Neural progenitor cell (in vitro differentiated cells): ENCODE measurements around the gene EMP2. TPM values are rescaled to one million over a fixed set of nuclear protein-coding genes. Genes with fewer than 3 reads are reported as not detected.

Experiments
- DNase-seq: peaks from one replicate; pipeline ENCODE4 v3.0.0-alpha.2; 2016; ENCODE audit warnings: low spot score
- H2AFZ ChIP-seq: fragments of 200-600 bp; sonication (generic); replicated peaks from 2 replicates; pipeline ENCODE4 v1.6.1; 2016; ENCODE audit warnings: antibody characterized with exemption
- H3F3A ChIP-seq: fragments of 200-600 bp; sonication (generic); 2 replicates; pipeline ENCODE4 v1.6.1; 2016; ENCODE audit warnings: antibody characterized with exemption, low read depth
- H3K27ac ChIP-seq: fragments of 200-600 bp; sonication (generic); 2 replicates; pipeline ENCODE4 v1.5.1; 2016; ENCODE audit warnings: mild to moderate bottlenecking
- H3K27me3 ChIP-seq: fragments of 200-600 bp; sonication (generic); 2 replicates; pipeline ENCODE4 v1.6.1; 2016; ENCODE audit warnings: mild to moderate bottlenecking, moderate library complexity
- H3K36me3 ChIP-seq: fragments of 200-600 bp; sonication (generic); 2 replicates; pipeline ENCODE4 v1.5.1; 2016
- H3K4me1 ChIP-seq: fragments of 200-600 bp; sonication (generic); 2 replicates; pipeline ENCODE4 v1.6.1; 2016; ENCODE audit warnings: mixed run types
- H3K4me2 ChIP-seq: fragments of 200-600 bp; sonication (generic); 2 replicates; pipeline ENCODE4 v1.6.1; 2016
- H3K4me3 ChIP-seq: fragments of 200-600 bp; sonication (generic); 2 replicates; pipeline ENCODE4 v1.5.1; 2016
- H3K79me2 ChIP-seq: fragments of 200-600 bp; sonication (generic); 2 replicates; pipeline ENCODE4 v1.6.1; 2016; ENCODE audit warnings: low read depth
- H3K9ac ChIP-seq: fragments of 200-600 bp; sonication (generic); 2 replicates; pipeline ENCODE4 v1.6.1; 2016
- H3K9me3 ChIP-seq: fragments of 200-600 bp; sonication (generic); 2 replicates; pipeline ENCODE4 v1.5.1; 2016; ENCODE audit warnings: low read depth
- H4K20me1 ChIP-seq: fragments of 200-600 bp; sonication (generic); 2 replicates; pipeline ENCODE4 v1.6.1; 2016; ENCODE audit warnings: low read depth
- H3K27ac Mint-ChIP-seq: 3 replicates; pipeline ENCODE4 v1.8.0; 2021; ENCODE audit warnings: mixed read lengths
- H3K27me3 Mint-ChIP-seq: 2 replicates; pipeline ENCODE4 v1.8.0; 2022; ENCODE audit warnings: low read depth, mild to moderate bottlenecking, inconsistent platforms, moderate library complexity, mixed read lengths; ENCODE audit not compliant: insufficient read depth
- H3K36me3 Mint-ChIP-seq: 3 replicates; pipeline ENCODE4 v1.8.0; 2021; ENCODE audit warnings: mixed read lengths
- H3K4me1 Mint-ChIP-seq: 3 replicates; pipeline ENCODE4 v1.8.0; 2021; ENCODE audit warnings: mixed read lengths
- H3K4me3 Mint-ChIP-seq: 3 replicates; pipeline ENCODE4 v1.8.0; 2021; ENCODE audit warnings: mild to moderate bottlenecking, moderate library complexity, mixed read lengths
- H3K9me3 Mint-ChIP-seq: 3 replicates; pipeline ENCODE4 v1.8.0; 2020; ENCODE audit warnings: mixed read lengths
- CTCF ChIP-seq: fragments of 200-600 bp; sonication (generic); IDR thresholded peaks from 2 replicates; pipeline ENCODE4 v1.5.1; 2017; ENCODE audit warnings: antibody characterized with exemption, mild to moderate bottlenecking
- EZH2 ChIP-seq: fragments of 200-600 bp; sonication (generic); IDR thresholded peaks from 2 replicates; pipeline ENCODE4 v1.6.1; 2017; ENCODE audit warnings: antibody characterized with exemption, mild to moderate bottlenecking, moderate library complexity
- EZH2phosphoT487 ChIP-seq: fragments of 200-600 bp; sonication (generic); IDR thresholded peaks from 2 replicates; pipeline ENCODE4 v1.6.1; 2017; ENCODE audit warnings: antibody characterized with exemption
- total RNA-seq: library from RNA; depleted of rRNA; stranded (reverse); fragments of >200 nt; gene quantifications from 2 replicates; pipeline ENCODE4 v1.2.3, GENCODE V29; 2015; ENCODE audit warnings: low replicate concordance

The EMP2 gene
- total RNA-seq, 1 donor from 2014 or later, result 15.8 TPM

- no peak for DNase-seq
- no peaks in the 10 kb centered on the region for H3K9me3 ChIP-seq
- no peaks in the 10 kb centered on the region for H3K79me2 ChIP-seq
- no peaks in the 10 kb centered on the region for H4K20me1 ChIP-seq
- H3K27ac Mint-ChIP-seq, result no peak overlapping the region
- H3K4me3 ChIP-seq, result no peak overlapping the region
- peaks cover 7% of the 10 kb centered on the region for H3K27me3 ChIP-seq
- no peaks in the 10 kb centered on the region for H3K27me3 Mint-ChIP-seq
- H3K9ac ChIP-seq, result no peak overlapping the region
- H3K4me3 Mint-ChIP-seq, result no peak overlapping the region
- H3F3A ChIP-seq, result no peaks in the 10 kb centered on the region
- no peaks in the 10 kb centered on the region for H3K9me3 Mint-ChIP-seq
- no peaks in the 10 kb centered on the region for H3K36me3 Mint-ChIP-seq
- TF ChIP-seq EZH2 (no peak), EZH2phosphoT487 (no peak), CTCF (no peak)
- no peaks in the 10 kb centered on the region for H3K36me3 ChIP-seq
- H3K4me1 ChIP-seq, result peaks cover 19% of the 10 kb centered on the region
- H3K4me1 Mint-ChIP-seq, result peaks cover 28% of the 10 kb centered on the region
- no peak overlapping the region for H2AFZ ChIP-seq
- H3K4me2 ChIP-seq, result no peak overlapping the region
- no peak overlapping the region for H3K27ac ChIP-seq
These were observed 34.3 kb upstream of the EMP2 start for GRCh38 chr16:10614685-10615084.

GRCh38 chr16:10613785-10614485, 33.5 kb upstream of the EMP2 start:
- no peaks in the 10 kb centered on the region for H3K9me3 Mint-ChIP-seq

GRCh38 chr16:10612649-10613179, 32.3 kb upstream of the EMP2 start:
- Histone ChIP-seq H3K27me3 (no peaks in the 10 kb centered on the region), H3K4me3 (no peak overlapping the region), H3K79me2 (no peaks in the 10 kb centered on the region), H3K9ac (no peak overlapping the region), H3K36me3 (no peaks in the 10 kb centered on the region), H3F3A (no peaks in the 10 kb centered on the region), H4K20me1 (no peaks in the 10 kb centered on the region), H3K27ac (no peak overlapping the region), H3K4me2 (no peak overlapping the region), H2AFZ (no peak overlapping the region), H3K9me3 (no peaks in the 10 kb centered on the region), H3K4me1 (peaks cover 17% of the 10 kb centered on the region)
- TF ChIP-seq EZH2phosphoT487, result no peak
- TF ChIP-seq EZH2, result no peak
- no peak for TF ChIP-seq CTCF
- Mint-ChIP-seq H3K27ac (peak overlapping the region; percentile 53), H3K4me3 (no peak overlapping the region), H3K4me1 (peaks cover 27% of the 10 kb centered on the region), H3K9me3 (no peaks in the 10 kb centered on the region), H3K27me3 (no peaks in the 10 kb centered on the region), H3K36me3 (no peaks in the 10 kb centered on the region)
- no peak for DNase-seq

More at GRCh38 chr16:10613785-10614485, 33.5 kb upstream of the EMP2 start:
- H3K4me1 Mint-ChIP-seq, result peaks cover 34% of the 10 kb centered on the region
- Histone ChIP-seq H3K36me3 (no peaks in the 10 kb centered on the region), H3K4me1 (peaks cover 17% of the 10 kb centered on the region), H4K20me1 (no peaks in the 10 kb centered on the region), H3K9ac (no peak overlapping the region), H2AFZ (no peak overlapping the region), H3K27me3 (peaks cover 2% of the 10 kb centered on the region), H3K27ac (no peak overlapping the region), H3K79me2 (no peaks in the 10 kb centered on the region), H3F3A (no peaks in the 10 kb centered on the region), H3K4me2 (no peak overlapping the region), H3K4me3 (no peak overlapping the region), H3K9me3 (no peaks in the 10 kb centered on the region)
- no peak overlapping the region for H3K4me3 Mint-ChIP-seq
- H3K27me3 Mint-ChIP-seq, result no peaks in the 10 kb centered on the region
- no peak for DNase-seq
- no peak overlapping the region for H3K27ac Mint-ChIP-seq
- no peaks in the 10 kb centered on the region for H3K36me3 Mint-ChIP-seq
- no peak for TF ChIP-seq EZH2phosphoT487
- TF ChIP-seq CTCF, result no peak
- TF ChIP-seq EZH2, result no peak
